Stimulated activated CD8-positive, alpha-beta memory T cell treated with anti-CD3 and anti-CD28 coated beads, Interleukin-2, amount 100 ng/mL, for 1 hour (primary cell): Measurements from ENCODE around the gene C4orf17.
"Not testable (repeated sequence)": the region's sequence is repeated elsewhere in the genome, so short reads cannot be mapped to it uniquely, and the experiment has no call there.

Experiments
- DNase-seq, 2 donors: peaks; one replicate each; pipeline ENCODE4 v3.0.0-alpha.2; 2020; ENCODE audit warnings: low read depth in 2 of 2

The C4orf17 gene

GRCh38 chr4:99510721-99511120 lies at the start of gene C4orf17:
Gene C4orf17 (plus strand): TSS chr4:99511021. CDS start chr4:99513082, 2,061 bp downstream.
- no peak for DNase-seq

- no peak for DNase-seq
These were observed 49.0 kb upstream of the C4orf17 start for GRCh38 chr4:99461623-99462401.

- DNase-seq: peak in 1 of 2 donors; percentile 3
These were observed 47.9 kb upstream of the C4orf17 start for GRCh38 chr4:99462875-99463464.

DNA sequence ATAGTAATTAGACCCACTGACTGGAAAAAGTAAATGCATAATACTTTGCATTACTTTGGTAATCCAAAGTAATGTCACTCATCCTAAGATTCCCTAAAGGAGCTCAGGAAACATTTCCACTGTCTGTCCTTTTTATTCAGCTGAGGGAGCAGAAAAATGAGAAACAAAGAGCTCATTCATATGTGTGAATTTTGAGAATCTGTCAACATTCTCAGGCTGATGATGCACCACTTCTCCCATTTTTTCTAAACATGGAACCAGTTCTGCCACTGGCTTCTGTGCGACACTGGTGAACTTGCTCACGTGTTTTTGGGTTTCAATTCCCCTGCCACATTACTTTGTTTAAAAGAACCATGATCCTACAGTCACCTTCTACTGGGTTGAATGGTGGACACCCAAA lies 47.3 kb upstream of the C4orf17 start:
- no peak for DNase-seq

DNA sequence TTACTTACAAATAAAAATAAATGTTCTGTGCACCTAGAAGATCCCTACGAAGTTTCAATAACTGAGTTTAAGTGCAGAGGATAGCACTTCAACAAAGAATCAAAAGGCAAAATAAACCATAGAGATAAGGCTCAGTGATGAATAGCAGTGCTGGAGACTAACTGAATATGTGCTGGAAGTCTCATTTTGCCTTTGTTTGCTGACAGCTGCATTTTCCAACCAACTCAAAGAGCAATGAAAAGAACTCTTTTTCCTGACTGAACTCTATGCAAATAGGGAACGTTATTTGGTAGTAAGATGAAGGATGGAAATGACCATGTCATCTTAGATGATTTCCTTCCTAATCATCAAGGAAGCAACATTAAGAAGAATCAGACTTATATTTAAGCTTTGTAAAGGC lies 42.9 kb upstream of the C4orf17 start:
- DNase-seq: no peak

DNA sequence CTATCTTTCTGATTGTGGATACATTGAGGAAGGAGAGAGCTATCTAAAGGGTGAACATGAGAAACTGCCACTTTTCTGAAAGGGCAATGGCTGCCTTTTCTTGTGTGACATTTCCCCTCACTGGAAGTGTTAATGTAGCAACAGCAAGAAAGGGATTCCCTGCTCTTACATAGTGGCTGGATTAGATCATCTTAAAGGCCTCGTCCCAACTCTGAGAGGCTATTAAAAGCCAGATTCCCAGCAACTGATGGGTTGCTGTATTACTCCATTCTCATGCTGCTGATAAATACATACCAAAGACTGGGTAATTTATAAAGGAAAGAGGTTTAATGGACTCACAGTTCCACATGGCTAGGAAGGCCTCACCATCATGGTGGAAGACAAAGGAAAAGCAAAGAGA lies 41.9 kb upstream of the C4orf17 start:
- no peak for DNase-seq

GRCh38 chr4:99471349-99471748 lies 39.5 kb upstream of the C4orf17 start:
- no peak for DNase-seq

- no peak for DNase-seq
These were observed 38.9 kb upstream of the C4orf17 start for GRCh38 chr4:99471896-99472295.

DNA sequence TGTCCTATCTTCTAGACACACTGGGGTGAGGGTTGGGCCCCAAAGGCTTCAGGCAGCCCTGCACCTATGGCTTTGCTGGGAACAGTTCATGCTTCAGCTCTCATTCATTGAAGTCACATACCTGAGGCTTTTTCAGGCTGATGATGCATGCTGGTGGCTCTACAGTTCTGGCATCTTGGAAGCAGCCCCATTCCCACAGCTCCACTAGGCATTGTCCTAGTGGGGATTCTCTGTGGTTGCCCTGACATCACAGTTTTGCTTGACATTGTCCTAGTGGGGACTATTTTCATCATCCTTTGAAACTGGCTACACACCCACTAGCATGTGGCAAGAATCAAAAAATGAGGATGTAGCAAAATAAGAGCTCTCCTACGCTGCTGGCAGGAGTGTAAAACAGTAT lies 37.7 kb upstream of the C4orf17 start:
- no peak for DNase-seq

DNA sequence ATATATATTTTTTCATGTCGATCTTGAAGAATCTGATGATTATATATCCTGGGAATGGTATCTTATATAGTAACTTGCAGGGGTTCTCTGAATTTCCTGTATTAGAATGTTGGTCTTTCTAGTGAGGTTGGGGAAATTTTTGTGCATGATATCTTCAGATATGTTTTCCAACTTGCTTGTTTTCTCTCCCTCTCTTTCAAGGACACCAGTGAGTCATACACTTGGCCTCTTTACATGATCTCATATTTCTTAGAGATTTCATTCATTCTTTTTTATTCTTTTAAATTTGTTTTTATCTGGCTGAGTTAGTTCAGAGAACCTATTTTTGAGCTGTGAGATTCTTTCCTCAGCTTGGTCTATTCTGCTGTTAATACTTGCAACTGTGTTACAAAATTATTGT lies 27.2 kb upstream of the C4orf17 start:
- DNase-seq: no peak

GRCh38 chr4:99485212-99485611 lies 25.6 kb upstream of the C4orf17 start:
- DNase-seq: no peak

- DNase-seq: not testable (repeated sequence)
These were observed 24.2 kb upstream of the C4orf17 start for GRCh38 chr4:99486648-99487047.

- DNase-seq: no peak
These were observed 20.5 kb upstream of the C4orf17 start for GRCh38 chr4:99490286-99490685.

DNA sequence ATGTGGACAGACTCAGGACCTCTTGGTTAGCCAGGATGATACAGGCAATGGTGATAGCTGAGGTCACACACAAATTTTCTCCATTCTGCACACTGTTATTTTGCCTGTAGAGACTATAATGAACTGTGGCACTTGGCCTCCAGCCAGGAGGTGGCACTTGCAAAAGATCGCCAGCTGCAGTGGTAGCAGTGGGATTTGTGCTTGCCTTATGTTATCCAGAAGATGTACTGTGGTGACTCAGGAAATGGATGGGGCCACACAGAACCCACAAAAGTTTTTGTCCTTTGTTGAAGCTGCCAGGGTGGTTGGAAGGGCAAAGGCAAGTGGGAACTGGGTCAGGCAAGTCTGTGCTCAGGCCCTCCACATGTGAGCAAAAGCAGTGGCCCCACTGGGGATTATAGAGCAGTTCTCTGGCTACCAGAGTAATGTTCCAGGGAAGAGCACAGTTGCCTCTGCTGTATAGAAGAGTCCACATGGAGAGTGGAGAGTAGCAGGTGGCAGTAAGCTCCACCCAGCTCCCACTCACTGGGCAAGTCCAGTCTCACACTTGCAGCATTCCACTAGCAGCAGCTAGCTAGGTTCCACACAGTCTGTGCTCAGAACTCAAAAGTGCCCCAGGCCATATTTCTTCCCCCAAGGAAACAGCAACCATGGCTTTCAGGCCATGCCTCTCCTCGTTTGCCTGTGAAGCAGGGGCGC lies 5.9 kb upstream of the C4orf17 start:
- no peak for DNase-seq

DNA sequence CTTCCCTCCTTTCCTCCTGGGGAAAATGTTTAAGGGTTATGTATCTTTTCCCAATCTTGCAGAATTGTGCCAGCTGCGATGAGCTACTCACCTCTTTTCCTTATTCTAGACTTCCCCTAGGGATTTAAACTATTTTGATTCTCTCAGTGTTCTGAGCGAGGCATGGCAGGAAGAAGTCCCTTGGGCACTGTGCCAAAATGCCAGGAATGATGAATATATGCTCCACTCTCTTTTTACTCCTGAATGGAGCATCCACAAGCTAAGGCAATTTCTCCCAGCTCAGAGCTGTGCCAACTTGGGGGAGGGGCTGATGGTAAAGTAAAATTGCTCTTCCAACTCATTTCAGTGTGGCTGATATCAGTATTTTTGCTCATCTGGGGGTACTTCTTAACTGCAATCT lies 4.0 kb upstream of the C4orf17 start:
- no peak for DNase-seq

DNA sequence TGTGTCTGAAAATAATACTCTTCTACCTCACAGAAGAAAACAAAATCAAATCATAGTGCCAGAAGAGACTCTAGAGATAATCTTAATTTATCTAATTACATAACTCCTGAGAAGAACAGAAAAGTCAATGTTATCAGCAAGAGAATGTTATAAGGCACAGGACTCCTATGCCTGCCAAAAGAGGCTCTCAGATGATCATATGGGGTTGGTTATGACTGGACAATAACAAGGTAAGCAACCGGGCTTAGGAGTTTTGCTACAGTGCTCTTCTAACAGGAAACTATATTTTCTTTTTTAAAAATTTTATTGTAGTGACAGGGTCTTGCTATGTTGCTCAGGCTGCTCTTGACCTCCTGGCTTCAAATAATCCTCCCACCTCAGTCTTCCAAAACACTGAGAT lies 3.5 kb upstream of the C4orf17 start:
- no peak for DNase-seq

DNA sequence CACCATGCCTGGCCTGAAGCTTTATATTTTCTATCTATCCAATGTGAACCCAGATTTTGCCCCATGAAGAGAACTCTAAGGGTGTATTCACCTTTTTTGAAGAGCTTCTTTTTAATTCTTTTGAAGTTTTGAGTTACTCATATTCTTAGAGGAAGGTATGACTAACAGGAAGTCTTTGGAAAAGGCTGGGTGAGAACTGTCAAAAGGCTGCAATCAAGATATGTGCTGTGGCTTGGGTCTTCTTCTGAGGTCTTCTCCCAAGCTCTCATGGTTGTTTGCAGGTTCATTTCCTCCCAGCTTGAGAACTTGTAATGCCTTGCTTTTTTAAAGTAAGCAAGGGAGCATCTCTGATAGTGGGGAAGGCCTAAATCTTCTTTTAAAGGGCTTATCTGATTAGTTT lies 3.1 kb upstream of the C4orf17 start:
- no peak for DNase-seq

GRCh38 chr4:99518601-99519295 lies 7.9 kb downstream of the C4orf17 start:
- no peak for DNase-seq

DNA sequence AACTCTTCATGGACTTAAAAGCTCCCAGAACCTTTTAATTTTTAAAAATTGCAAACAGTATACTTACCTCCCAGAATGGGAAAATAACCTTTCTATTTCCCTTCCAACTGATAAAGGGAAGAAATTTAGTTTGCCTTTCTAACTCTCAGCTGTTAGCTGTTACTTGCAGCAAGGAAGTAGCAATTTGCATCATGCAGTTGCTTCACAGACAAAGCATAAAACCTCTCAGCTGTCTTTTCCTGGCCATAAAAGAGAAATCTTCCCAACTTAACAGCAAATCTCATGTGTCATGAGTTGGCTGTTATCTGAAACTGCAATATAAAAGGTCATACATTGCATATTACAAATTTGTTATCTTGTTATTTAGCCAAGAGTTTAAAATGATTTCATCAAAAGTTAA lies 18.4 kb downstream of the C4orf17 start:
- DNase-seq: no peak

- no peak for DNase-seq
These were observed 19.1 kb downstream of the C4orf17 start for GRCh38 chr4:99529956-99530355.

- DNase-seq: not testable (repeated sequence)
These were observed 23.9 kb downstream of the C4orf17 start for GRCh38 chr4:99534699-99535098.

DNA sequence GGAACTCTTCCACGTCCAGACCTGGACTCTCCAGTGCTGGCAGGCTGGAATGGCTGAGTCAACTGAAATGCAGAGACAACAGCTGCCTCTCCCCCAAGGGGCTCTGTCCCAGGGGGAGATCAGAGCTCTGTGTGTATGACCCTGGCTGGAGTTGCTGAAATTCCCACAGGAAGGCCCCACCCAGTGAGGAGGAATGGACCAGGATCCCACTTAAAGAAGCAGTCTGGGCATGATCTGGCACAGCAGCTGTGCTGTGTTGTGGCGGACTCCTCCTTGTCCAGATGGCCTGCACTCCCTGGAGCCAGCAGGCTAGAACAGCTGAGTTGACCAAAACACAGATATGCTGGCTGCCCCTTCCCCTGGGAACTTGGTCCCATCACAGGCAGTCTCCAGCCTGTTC lies 25.4 kb downstream of the C4orf17 start:
- no peak for DNase-seq
